CD4-positive, alpha-beta T cell treated with Interleukin-4 for 4 hours (primary cell): ENCODE results near the gene ANKRD65.
A peak's percentile ranks its signal among the peaks of the same experiment; 100 is the strongest.
"Not testable (repeated sequence)": the region's sequence is repeated elsewhere in the genome, so short reads cannot be mapped to it uniquely, and the experiment has no call there.

Experiments
- DNase-seq: peaks from one replicate; pipeline ENCODE4 v3.0.0-alpha.2; 2020

The ANKRD65 gene

DNA sequence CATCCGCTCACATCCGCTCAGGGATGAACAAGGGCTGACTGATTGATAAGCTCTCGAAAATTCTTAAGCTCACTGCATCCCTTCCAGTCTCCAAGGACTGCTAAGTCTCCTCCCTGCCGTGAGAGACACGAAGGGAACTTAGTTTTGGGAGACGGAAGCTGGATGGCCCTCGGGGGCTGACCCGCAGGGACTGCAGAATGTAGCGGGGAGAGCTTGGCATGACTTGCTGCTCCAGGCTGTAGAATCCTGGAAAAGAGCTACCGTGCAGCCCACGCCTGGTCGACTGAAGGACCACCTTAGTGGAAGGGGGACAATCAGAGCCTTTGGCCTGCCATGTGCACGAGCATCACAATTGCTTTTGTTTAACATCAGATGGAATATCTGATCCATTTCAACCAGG, 5.3 kb downstream of the ANKRD65 start:
- no peak for DNase-seq

DNA sequence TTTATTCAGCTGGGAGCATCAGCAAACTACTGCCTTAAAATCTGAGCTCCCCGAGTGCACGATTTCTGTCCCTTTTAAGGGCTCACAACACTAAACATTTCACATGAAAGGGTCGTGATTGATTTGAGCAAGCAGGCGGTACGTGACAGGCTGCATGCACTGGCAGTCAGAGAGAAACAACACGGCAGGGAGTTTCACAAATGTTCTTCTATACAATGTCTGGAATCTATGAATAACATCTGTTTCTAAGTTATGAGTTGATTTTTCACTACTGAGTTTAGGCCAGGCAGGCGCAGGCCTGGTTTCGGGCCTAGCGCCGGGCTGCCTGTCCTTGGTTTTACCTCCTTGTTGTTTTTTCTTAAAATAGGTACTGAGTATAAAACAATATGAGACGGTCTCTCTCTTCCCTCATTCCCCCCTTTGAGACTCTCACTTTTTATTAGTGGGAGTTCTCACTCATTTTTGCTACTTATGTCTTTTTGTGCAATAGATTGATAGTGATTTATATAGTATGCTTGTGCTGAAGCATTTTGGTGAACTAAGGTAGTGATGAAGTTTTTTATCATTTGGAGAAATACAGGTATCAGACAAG, 8.7 kb downstream of the ANKRD65 start:
- DNase-seq, result not testable (repeated sequence)

DNA sequence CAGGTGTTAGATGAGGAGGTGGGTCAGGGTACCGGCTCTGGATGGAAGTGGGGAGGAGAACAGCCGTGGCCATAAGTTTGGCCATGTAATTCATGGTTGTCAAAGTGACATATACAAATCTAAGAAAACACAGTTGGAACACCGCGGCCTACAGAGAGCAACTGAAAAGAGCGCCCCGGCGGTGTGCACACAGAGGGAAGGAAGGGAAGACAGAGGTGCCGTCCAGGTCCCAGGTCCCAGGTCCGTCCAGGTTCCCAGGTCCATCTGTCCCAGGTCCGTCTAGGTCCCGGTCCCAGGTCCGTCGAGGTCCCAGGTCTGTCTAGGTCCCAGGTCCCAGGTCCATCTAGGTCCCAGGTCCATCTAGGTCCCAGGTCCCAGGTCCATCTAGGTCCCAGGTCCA, 9.4 kb downstream of the ANKRD65 start:
- no peak for DNase-seq

DNA sequence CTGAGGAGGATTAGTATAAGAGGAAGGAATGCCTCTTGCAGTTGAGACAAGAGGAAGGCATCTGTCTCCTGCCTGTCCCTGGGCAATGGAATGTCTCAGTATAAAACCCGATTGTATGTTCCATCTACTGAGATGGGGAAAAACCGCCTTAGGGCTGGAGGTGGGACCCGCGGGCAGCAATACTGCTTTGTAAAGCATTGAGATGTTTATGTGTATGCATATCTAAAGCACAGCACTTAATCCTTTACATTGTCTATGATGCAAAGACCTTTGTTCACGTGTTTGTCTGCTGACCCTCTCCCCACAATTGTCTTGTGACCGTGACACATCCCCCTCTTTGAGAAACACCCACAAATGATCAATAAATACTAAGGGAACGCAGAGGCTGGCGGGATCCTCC, 10.8 kb downstream of the ANKRD65 start:
- not testable (repeated sequence) for DNase-seq

DNA sequence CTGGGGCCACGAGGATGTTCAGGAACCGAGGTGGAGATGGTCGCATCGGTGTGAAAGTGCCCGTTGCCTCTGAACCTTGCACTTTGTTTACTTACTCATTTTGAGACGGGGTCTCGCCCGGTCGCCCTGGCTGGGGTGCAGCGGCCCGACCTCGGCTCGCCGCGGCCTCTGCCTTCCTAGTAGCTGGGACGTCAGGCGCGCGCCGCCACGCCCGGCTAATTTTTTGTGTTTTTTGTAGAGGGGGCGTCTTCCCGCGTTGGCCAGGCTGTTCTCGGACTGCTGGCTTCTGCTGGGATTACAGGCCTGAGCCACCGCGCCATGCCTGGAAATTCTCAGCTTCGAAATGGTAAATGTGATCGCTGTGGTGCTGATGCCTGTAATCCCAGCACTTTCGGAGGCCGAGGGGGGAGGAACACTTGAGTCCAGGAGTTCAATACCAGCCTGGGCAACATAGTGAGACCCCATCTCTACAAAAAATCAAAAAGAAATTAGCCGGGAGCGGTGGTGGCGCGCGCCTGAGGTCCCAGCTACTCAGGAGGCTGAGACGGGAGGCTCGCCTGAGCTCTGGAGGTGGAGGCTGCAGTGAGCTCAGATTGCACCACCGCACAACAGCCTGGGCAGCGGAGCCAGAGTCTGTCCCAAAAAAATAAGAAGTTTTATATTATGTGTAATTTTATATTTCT, 13.3 kb downstream of the ANKRD65 start:
- no peak for DNase-seq

DNA sequence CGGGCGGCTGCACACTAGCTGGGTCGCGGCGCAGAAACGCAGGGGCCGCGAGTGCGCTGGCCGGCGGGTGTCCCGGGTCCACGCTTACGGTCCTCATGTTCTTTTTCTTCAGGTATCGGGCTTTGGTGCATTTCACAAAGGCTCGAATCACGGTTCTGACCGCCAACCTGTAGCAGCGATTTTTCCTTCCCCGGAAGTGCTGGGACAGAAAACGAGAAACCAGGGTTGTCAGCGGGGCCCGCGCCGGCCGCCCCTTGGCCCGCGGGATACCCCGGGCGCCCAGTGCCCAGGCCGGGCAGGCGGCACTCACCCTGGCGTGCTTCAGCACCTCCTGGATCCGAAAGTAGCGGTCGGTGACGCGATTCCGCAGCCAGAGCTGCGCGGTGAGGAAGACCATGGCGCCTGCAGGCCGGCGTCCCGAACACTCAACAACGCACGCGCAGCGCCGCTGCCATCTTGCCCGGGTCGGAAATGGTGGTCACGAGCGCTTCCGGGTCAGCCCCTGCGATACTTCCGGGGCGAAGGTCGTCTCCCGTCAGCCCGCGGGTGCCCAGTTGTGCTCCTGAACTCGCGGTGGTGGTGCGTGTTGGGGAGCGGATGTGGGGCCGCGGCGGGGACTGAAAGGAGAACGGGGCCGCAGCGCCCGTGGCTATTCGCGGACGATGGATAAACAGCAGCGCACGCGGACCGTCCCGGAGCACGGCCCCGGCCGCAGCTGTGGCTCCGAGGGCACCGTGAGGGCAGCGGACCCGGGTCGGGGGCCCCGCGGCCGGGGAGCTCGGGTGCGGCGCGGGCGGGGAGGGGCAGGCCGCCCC, 14.0 kb downstream of the ANKRD65 start, which contains the start of gene MRPL20:
MRPL20 (minus strand) TSS at position 473 of the 815 bp plus-strand sequence; CDS start at position 397, 76 bp downstream.
- DNase-seq, result peak; percentile 93

DNA sequence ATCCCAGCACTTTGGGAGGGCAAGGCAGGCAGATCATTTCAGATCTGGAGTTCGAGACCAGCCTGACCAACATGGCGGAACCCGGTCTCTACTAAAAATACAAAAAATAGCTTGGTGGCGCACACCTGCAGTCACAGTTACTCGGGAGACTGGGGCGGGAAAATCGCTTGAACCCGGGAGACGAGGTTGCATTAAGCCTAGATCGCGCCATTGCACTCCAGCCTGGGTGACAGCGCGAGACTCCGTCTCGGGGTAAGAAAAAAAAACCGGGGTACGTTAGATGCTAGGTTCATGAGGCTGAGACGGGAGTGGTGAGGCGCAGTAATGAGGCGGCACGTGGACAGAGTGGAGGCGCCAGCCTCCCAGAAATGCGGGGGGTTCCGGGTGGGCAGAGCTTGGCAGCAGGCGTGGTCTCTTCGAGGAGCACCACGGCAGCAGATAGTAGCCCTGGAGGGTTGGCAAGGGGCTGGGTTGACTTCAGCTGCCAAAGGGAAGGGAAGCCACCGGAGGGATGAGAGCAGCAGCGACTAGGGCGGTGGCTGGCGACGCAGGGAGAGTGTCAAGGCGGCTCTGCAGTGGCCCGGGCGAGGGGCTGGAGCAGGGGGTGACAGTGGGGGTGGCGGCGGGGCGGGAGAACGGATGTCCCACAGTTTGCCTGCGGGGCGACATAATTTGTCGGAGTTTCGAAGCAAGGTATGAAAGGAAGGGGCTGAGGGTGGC, 14.8 kb downstream of the ANKRD65 start:
- DNase-seq, result no peak

DNA sequence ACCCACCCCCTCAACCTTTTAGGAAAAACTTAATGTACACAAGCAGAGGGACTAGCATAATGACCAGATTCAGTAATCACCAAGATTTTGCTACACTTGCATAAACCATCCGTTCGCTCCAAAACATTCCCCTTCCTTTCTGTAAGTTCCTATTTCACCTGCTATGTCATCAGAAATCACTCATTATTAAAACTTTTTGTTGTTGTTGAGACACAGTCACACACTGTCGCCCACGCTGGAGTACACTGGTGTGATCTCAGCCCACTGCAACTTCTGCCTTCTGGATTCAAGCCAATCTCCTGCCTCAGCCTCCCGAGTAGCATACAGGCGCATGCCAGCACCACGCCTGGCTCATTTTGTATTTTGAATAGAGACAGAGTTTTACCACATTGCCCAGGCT, 17.4 kb downstream of the ANKRD65 start:
- DNase-seq, result no peak

DNA sequence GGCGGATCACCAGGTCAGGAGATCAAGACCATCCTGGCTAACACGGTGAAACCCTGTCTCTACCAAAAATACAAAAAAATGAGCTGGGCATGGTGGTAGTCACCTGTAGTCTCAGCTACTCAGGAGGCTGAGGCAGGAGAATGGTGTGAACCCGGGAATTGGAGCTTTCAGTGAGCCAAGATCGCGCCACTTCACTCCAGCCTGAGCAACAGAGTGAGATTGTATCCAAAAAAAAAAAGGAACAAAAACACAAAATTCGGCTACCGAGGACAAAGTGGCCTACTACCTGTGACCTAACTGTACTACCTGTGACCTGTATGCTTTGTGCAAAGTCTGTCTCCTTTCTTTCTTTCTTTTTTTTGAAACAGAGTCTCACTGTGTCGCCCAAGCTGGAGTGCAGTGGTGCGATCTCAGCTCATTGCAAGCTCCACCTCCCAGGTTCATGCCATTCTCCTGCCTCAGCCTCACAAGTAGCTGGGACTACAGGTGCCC, 18.1 kb downstream of the ANKRD65 start:
- DNase-seq, result not testable (repeated sequence)

DNA sequence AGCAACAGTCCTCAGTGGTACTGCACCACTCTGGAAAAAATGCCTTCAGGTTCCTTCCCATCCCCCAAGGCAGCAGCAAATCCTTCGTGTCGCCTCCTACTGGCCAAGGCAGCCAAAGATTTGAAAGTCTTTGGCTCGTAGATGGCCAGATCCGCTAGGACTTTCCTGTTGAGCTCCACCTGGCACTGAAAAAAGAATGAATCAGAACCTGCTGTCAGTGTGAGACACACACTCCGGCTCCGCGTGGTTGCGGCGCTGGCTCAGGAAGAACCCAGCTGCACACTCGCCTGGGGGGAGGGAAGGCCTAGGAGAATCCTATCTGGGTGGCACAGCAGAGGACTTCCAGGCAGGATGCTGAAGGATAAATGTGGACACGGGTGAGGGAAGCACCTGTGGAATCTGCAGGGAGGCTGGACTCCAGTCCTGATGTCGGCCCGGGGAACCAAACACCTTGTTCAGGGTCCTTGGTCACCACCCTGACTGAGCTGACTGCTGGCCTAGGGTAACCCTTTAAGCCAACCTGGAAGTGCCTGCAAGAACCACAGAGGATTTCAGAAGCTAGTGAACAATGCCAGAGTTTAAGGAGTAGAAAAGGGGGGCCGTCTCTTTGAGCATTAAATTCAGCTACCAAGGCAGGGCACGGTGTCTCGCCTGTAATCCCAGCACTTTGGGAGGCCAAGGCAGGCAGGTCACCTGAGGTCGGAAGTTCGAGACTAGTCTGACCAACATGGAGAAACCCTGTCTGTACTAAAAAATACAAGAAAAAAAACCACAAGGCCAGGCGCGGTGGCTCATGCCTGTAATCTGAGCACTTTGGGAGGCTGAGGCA, 18.8 kb downstream of the ANKRD65 start:
- peak; percentile 19 for DNase-seq

DNA sequence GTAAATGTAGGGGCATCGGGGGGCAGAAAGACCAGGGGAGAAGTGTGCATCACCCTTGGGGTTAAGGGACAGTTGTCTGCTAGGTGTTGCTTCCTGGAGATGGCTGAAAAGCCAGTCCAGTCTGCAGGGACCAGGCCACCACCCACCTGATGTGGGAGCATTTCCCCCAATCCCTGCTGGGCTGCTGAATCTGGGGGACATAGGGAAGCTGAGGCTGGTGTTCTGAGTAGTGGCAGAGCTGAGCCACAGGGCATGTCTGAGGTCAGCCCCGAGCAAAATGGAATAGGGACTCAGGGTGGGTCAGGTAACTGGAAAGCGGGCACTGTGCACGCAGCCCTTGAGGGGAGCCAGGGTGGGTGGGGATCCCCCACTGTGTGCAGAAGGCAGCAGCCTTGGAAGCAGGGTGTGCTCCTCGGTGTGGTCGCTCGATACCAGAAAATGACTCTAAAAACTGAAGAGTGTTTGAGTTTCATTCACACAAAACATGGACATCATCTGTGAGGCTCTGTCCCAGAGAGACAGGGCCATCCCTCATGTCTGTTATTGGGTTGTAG, 19.5 kb downstream of the ANKRD65 start:
- DNase-seq, result no peak

DNA sequence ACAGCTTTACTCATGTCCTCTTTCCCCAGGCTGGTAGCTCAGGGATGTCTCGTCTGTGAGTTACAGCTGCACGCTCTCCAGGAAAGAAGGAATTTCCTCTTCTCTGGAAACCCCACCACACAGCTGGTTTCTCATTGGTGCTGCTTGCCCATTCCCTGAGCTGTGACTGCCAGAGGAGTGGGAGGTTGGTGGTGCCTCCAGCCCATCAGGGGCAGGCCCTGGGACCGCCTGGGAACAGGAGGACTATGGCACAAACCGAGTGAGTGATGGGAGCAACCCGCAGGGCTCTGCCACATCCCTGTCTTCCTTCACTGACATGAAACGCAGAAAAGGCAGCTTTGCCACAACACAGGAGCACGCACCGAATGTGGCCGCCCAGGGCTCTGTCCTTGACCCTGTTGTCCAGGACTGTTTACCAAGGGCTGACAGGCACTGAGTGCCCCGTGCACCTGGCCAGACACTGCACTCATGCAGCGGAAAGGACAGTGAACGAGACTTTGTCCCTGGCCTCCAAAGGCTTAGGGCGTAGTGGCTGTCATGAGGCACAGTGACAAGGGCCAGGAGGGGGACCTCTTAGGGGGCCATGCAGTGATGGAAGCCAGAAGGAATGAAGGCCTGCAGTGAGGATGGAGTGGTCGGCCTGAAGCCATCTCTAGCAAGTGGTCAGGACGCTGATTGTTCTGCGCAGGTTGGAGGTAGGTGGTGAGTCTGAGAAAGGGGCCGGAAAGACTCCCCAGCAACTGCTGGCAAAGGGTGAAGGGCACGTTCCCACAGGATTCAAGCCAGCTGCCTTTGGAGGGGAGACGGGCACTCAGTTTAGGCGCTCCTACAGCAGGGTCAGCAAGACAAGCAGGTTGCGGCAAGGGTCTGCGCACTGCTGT, 20.3 kb downstream of the ANKRD65 start:
- no peak for DNase-seq

DNA sequence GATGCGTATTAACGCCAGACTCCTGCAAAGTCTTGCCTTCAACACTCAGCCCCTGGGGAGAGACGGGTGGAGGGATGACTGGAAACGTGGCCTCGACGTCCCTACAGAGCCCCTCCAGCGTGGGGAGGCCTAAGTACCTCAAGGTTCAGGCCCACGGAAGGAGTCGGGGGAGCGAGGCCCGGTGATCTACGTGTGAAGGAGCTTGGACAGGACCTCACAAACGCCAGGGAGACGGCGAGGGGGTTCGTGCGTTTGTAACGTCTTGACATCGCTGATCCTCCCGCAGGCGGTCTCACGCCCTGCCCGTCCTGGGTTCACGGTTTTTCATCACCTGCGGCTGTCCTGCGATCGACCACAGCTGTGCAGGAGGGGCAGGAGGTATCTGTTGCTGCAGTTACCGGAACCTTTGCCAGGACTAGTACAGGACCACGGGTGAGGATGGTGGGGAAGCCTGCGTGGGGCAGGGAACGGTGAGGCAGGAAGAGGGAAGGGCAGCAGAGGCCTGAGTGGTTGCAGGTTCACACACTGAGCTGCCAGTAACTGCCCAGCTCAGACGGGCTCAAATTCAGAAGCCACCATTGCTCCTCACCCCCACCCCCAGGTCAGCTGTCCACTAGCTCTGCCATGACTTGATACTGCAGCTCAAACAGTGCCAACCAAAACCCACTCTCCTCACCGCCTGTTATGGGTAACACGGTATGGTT, 21.1 kb downstream of the ANKRD65 start:
- DNase-seq, result no peak

DNA sequence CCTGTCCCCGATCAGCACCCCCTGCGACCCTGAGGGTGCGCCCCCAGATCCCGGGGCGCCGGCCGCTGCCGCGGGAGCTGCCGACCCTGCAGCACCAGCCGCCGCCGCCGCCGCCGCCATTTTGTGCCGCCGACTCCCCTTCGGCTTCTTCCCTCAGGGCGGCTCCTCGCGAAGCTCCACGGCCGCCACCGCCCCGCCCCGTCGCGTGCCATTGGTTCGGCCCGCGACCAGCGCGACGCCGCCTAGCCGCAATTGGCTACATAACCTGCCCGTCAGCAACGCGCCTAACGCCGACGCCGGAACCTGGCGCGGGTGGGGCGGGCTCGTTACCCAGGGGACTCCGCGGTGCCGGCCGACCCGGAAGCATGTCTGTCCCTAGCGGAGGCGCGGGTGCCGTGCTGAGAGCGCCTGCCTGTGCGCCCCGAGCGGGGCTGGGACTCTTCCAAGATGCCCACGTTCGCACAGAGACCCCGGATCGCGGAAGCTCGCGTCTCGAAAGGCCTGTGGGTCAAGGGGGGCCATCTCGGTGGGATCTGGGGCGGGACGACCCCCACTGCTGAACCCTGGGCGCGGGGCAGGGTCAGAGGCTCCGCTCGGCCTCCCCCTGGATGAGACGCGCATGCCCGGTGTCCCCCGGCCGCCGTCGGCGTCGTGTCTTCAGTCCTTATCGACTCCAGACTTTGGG, 21.7 kb downstream of the ANKRD65 start, which contains the start of gene CCNL2:
CCNL2 (minus strand) TSS at position 149 of the 685 bp plus-strand sequence; CDS start at position 120, 29 bp downstream.
- DNase-seq, result peak; percentile 98

DNA sequence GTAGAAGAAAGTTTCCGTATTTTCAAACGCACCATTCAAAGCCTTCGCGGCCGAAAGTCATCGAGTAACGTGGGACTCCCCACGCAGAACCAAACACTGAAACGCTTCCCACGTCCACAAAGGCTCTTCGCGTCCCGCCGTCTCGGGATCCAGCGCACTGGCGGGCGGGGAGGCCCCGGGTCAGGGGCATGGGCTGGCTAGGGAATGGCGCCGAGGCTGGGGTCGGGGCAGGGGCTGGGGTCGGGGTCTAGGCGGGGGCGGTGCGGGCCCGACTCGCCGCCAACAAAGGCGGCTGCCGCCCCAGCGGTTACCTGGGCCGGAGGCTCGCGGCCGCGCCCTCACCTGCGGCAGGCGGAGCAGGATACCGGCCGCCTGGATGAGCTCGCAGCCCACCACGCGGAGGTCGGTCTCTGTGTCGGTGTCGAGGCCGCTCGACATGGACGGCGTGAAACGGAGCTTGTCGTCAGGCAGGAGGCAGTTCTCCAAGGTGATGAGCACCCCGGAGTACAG, 22.3 kb downstream of the ANKRD65 start:
- no peak for DNase-seq

DNA sequence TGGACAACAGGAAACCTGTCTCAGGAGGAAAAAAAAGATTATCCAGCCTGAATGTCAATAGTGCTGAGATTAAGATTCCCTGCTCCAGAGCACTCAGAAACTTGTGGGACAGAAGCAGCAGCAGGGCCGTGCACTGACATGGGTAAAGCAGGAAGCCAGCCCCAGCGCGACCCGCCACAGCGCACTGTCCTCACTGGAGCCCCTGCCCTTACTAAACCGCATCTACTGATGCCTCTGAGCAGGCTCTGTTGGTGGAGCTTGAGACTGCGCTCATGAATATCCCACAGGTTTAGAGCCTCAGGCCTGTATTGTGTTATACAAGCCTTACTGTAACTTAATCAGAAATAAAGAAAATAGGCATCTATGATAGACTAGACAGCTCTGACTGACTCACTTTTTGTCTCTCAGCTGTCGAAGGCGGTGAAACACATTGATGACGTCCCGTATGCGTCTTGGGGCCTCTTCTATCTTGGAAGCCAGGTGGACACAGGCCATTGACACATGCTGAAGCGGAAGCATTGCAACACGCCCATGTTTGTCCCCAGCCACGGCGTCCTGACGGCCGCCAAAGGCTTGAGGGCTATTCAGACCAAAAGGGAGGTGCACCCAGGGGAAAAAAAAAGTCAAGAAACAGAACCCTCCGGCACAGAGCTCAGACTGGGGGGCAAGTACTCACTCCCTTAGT, 23.1 kb downstream of the ANKRD65 start:
- no peak for DNase-seq

DNA sequence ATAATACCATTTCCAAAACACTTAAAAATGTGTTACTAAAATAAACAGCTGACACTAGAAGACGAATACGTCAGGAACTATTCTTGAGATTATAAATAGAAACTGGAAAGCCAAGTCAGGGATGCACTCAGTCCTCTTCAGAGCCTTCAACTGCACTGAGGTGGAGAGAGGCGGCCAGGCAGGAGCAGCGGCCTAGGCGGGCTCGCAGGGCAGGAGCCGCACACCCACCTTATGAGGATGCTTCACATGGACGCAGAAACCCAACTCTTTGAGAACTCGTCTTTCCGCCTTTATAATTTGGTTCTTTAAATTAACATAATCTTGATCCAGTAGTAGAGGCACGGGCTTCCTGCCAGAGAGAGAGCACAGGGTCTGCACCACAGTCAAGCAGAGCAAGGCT, 25.9 kb downstream of the ANKRD65 start:
- no peak for DNase-seq

DNA sequence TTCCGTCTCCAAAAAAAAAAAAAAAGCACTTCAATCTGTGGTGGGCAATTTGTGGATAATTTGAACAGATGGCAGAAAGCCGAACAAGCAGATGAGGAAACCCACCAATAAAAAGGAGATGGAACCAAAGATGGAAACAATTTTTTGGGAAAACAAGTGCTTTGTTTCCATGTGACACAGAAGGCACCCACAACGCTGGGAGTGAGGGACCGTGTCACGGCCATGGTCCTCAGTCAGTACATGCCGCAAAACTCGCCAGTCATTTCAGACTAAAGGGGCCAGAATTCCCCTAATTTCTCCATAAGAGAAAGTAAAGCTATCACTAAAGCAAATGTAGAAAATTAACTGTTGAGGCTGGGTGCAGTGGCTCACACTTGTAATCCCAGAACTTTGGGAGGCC, 27.0 kb downstream of the ANKRD65 start:
- no peak for DNase-seq
